Colonic mucosa (tissue), 4 donors: Measurements from ENCODE around the gene RAPGEF1. TPM values are rescaled to one million over a fixed set of nuclear protein-coding genes. Genes with fewer than 3 reads are reported as not detected.

Experiments
- DNase-seq: peaks from one replicate; pipeline ENCODE4 v3.0.0-alpha.2; 2020
- H3K27ac ChIP-seq: fragments of 200-600 bp; one replicate; pipeline ENCODE4 v1.8.0; 2021
- H3K27me3 ChIP-seq: fragments of 200-600 bp; one replicate; pipeline ENCODE4 v1.8.0; 2021
- H3K36me3 ChIP-seq: fragments of 200-600 bp; one replicate; pipeline ENCODE4 v1.8.0; 2021
- H3K4me1 ChIP-seq: fragments of 200-600 bp; one replicate; pipeline ENCODE4 v1.8.0; 2021; ENCODE audit warnings: mild to moderate bottlenecking
- H3K4me3 ChIP-seq: fragments of 200-600 bp; one replicate; pipeline ENCODE4 v1.8.0; 2021
- H3K9ac ChIP-seq, 2 donors: one replicate each; pipeline ENCODE4 v1.7.0; 2013; ENCODE audit warnings: control low read depth in 2 of 2, low read depth in 2 of 2, low read length in 2 of 2
- H3K9me3 ChIP-seq: fragments of 200-600 bp; one replicate; pipeline ENCODE4 v1.8.0; 2021
- intact Hi-C: fragments of 100-400 bp; cut with DNase I; formaldehyde crosslinking; loops from one replicate; pipeline ENCODE4 v1.14.1; 2022
- total RNA-seq, 2 donors: library from RNA; stranded (reverse); fragmentation: NEBNext Ultra II Directional in 1 of 2; extraction: Animal tissue kit (Norgen Biotek cat#: 25700) in 1 of 2; gene quantifications; one replicate each; pipeline ENCODE4 v1.2.1, GENCODE V29; 2021
- TF ChIP-seq, protein P1 (sequence below): fragments of 200-600 bp; IDR thresholded peaks from one replicate; pipeline ENCODE4 v1.8.0; 2022; ENCODE audit warnings: antibody characterized with exemption, mild to moderate bottlenecking
- donor health status: healthy.
- donor health status: DM: no; HTN: no; CAD: no.
- donor health status: DM: no; HTN: no; CAD: no.

The RAPGEF1 gene
- total RNA-seq, 2 donors from 2014 or later, result 47.2 to 58.6 TPM

GRCh38 chr9:131589993-131590392 lies 149.9 kb downstream of the RAPGEF1 start:
- DNase-seq, result no peak
- Histone ChIP-seq H3K4me3 (no peak overlapping the region), H3K27ac (no peak overlapping the region), H3K9ac (no peak overlapping the region), H3K4me1 (no peaks in the 10 kb centered on the region), H3K36me3 (peaks cover 14% of the 10 kb centered on the region), H3K27me3 (no peaks in the 10 kb centered on the region), H3K9me3 (no peaks in the 10 kb centered on the region)
- intact Hi-C loops, result no loop called here
- TF ChIP-seq, protein P1, sequence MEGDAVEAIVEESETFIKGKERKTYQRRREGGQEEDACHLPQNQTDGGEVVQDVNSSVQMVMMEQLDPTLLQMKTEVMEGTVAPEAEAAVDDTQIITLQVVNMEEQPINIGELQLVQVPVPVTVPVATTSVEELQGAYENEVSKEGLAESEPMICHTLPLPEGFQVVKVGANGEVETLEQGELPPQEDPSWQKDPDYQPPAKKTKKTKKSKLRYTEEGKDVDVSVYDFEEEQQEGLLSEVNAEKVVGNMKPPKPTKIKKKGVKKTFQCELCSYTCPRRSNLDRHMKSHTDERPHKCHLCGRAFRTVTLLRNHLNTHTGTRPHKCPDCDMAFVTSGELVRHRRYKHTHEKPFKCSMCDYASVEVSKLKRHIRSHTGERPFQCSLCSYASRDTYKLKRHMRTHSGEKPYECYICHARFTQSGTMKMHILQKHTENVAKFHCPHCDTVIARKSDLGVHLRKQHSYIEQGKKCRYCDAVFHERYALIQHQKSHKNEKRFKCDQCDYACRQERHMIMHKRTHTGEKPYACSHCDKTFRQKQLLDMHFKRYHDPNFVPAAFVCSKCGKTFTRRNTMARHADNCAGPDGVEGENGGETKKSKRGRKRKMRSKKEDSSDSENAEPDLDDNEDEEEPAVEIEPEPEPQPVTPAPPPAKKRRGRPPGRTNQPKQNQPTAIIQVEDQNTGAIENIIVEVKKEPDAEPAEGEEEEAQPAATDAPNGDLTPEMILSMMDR, result no peak

- H3K27me3 ChIP-seq, result no peaks in the 10 kb centered on the region
- no peaks in the 10 kb centered on the region for H3K9me3 ChIP-seq
- no peak overlapping the region for H3K9ac ChIP-seq
- no peak overlapping the region for H3K27ac ChIP-seq
- no peak overlapping the region for H3K4me3 ChIP-seq
- TF ChIP-seq, protein P1, result no peak
- intact Hi-C loops, result no loop called here
- no peaks in the 10 kb centered on the region for H3K4me1 ChIP-seq
- peaks cover 14% of the 10 kb centered on the region for H3K36me3 ChIP-seq
- no peak for DNase-seq
These were observed 150.7 kb downstream of the RAPGEF1 start for GRCh38 chr9:131589124-131589711.

GRCh38 chr9:131588396-131588795 lies 151.5 kb downstream of the RAPGEF1 start:
- Histone ChIP-seq H3K27me3 (no peaks in the 10 kb centered on the region), H3K4me3 (no peak overlapping the region), H3K27ac (no peak overlapping the region), H3K4me1 (no peaks in the 10 kb centered on the region), H3K9me3 (no peaks in the 10 kb centered on the region), H3K9ac (no peak overlapping the region), H3K36me3 (peaks cover 14% of the 10 kb centered on the region)
- no peak for DNase-seq
- TF ChIP-seq, protein P1, result no peak
- intact Hi-C loops, result no loop called here

- Histone ChIP-seq H3K9ac (no peak overlapping the region), H3K9me3 (no peaks in the 10 kb centered on the region), H3K36me3 (peaks cover 14% of the 10 kb centered on the region), H3K27me3 (no peaks in the 10 kb centered on the region), H3K4me1 (no peaks in the 10 kb centered on the region), H3K4me3 (no peak overlapping the region), H3K27ac (no peak overlapping the region)
- TF ChIP-seq, protein P1, result no peak
- DNase-seq, result no peak
- intact Hi-C loops, result no loop called here
These were observed 152.0 kb downstream of the RAPGEF1 start for GRCh38 chr9:131587906-131588305.

DNA sequence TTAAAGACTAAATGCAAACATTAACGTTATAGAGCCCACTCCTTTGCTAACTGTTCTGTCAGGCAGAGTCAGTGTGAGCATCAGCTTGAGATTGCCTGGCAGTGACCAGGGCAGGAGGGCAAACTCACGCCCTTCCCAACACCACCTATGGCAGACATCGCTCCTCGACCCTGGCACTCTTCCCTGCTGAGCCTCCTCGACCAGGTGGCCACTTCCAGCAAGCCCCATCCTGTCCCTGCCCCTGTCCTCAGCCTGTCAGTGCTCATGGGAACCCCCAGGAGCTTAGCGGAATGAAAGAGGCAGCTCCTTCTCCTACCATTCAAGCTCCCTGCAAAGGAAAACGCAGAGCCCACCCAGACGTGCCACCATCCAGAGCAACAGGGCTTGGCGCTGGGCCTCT lies 152.5 kb downstream of the RAPGEF1 start:
- intact Hi-C loops, result no loop called here
- H3K4me1 ChIP-seq, result no peaks in the 10 kb centered on the region
- H3K36me3 ChIP-seq, result peaks cover 14% of the 10 kb centered on the region
- H3K9me3 ChIP-seq, result no peaks in the 10 kb centered on the region
- H3K27ac ChIP-seq, result no peak overlapping the region
- no peak for DNase-seq
- H3K27me3 ChIP-seq, result no peaks in the 10 kb centered on the region
- no peak overlapping the region for H3K9ac ChIP-seq
- TF ChIP-seq, protein P1, result no peak
- no peak overlapping the region for H3K4me3 ChIP-seq
